Measurements from ENCODE around the gene CSDE1.
"Not testable (repeated sequence)": the region's sequence is repeated elsewhere in the genome, so short reads cannot be mapped to it uniquely, and the experiment has no call there.

The CSDE1 gene

GRCh38 chr1:114757455-114758255 lies at the start of gene CSDE1:
TSS of gene CSDE1 (minus strand) at chr1:114757984. CDS start at chr1:114739890, 18,094 bp downstream.
- peak; percentile 99 for DNase-seq

GRCh38 chr1:114804449-114804848 lies 46.7 kb upstream of the CSDE1 start:
- not testable (repeated sequence) for DNase-seq

- no peak for DNase-seq
Observed at GRCh38 chr1:114803001-114803400, 45.2 kb upstream of the CSDE1 start.

- DNase-seq = no peak
Observed at GRCh38 chr1:114794038-114794437, 36.3 kb upstream of the CSDE1 start.

GRCh38 chr1:114790581-114790980 lies 32.8 kb upstream of the CSDE1 start:
- DNase-seq = not testable (repeated sequence)

GRCh38 chr1:114786440-114786839 lies 28.7 kb upstream of the CSDE1 start:
- DNase-seq = not testable (repeated sequence)

- DNase-seq = no peak
Observed at GRCh38 chr1:114782476-114782875, 24.7 kb upstream of the CSDE1 start.

GRCh38 chr1:114780344-114781226 lies 22.8 kb upstream of the CSDE1 start, which contains the start of gene SIKE1:
TSS of gene SIKE1 (minus strand) at chr1:114780685. CDS start at chr1:114780607, 78 bp downstream.
- peak; percentile 97 for DNase-seq

GRCh38 chr1:114779722-114780121 lies 21.9 kb upstream of the CSDE1 start:
- DNase-seq = no peak

GRCh38 chr1:114776726-114777125 lies 18.9 kb upstream of the CSDE1 start:
- DNase-seq = not testable (repeated sequence)

- DNase-seq = no peak
Observed at GRCh38 chr1:114771992-114772391, 14.2 kb upstream of the CSDE1 start.

- DNase-seq = no peak
Observed at GRCh38 chr1:114770989-114771388, 13.2 kb upstream of the CSDE1 start.

GRCh38 chr1:114764689-114765088 lies 6.9 kb upstream of the CSDE1 start:
- DNase-seq = peak; percentile 37

GRCh38 chr1:114758256-114758832 lies 560 bp upstream of the CSDE1 start:
- DNase-seq = peak; percentile 51

GRCh38 chr1:114756949-114757454 lies 782 bp downstream of the CSDE1 start:
- peak; percentile 53 for DNase-seq

- DNase-seq = peak; percentile 41
Observed at GRCh38 chr1:114756009-114756892, 1.5 kb downstream of the CSDE1 start.

GRCh38 chr1:114755006-114755931 lies 2.5 kb downstream of the CSDE1 start:
- DNase-seq = no peak

- DNase-seq = not testable (repeated sequence)
Observed at GRCh38 chr1:114753702-114754101, 4.1 kb downstream of the CSDE1 start.

GRCh38 chr1:114753143-114753542 lies 4.6 kb downstream of the CSDE1 start:
- DNase-seq = no peak

- peak; percentile 84 for DNase-seq
Observed at GRCh38 chr1:114750780-114751179, 7.0 kb downstream of the CSDE1 start.

GRCh38 chr1:114749835-114750234 lies 7.9 kb downstream of the CSDE1 start:
- no peak for DNase-seq

Measured in DMS53 (cell line).